Cardiac muscle cell (in vitro differentiated cells and primary cell): ENCODE results near the gene GPR62. TPM values are rescaled to one million over a fixed set of nuclear protein-coding genes. Genes with fewer than 3 reads are reported as not detected.

Source experiments
- DNase-seq, 2 donors: peaks; one replicate each; pipeline versions ENCODE4 v3.0.0 to v3.0.0-alpha.2; 2010 to 2017; ENCODE audit warnings: low read depth in 1 of 2, low spot score in 1 of 2
- H3K27ac ChIP-seq: fragments of 200-600 bp; sonication (generic); 2 replicates; pipeline ENCODE4 v1.5.1; 2016
- H3K27me3 ChIP-seq: fragments of 200-600 bp; sonication (generic); 2 replicates; pipeline ENCODE4 v1.6.0; 2016; ENCODE audit warnings: control low read depth
- H3K36me3 ChIP-seq: fragments of 200-600 bp; sonication (generic); 2 replicates; pipeline ENCODE4 v1.5.1; 2016; ENCODE audit warnings: control low read depth
- H3K4me1 ChIP-seq: fragments of 200-600 bp; sonication (generic); 2 replicates; pipeline ENCODE4 v1.8.1; 2017; ENCODE audit warnings: low read depth, mild to moderate bottlenecking, mixed run types
- H3K4me3 ChIP-seq: fragments of 200-600 bp; sonication (generic); 2 replicates; pipeline ENCODE4 v1.5.1; 2016; ENCODE audit warnings: mild to moderate bottlenecking
- H3K9me3 ChIP-seq: fragments of 200-600 bp; sonication (generic); 2 replicates; pipeline ENCODE4 v1.5.1; 2017; ENCODE audit warnings: low read depth, mild to moderate bottlenecking, control low read depth
- polyA plus RNA-seq: library from polyadenylated mRNA; unstranded; fragments of >200 nt; fragmentation: Nextera tagmentation; extraction: Ambion mirVana; gene quantifications from 2 replicates; pipeline ENCODE4 v1.2.1, GENCODE V29; 2016
- total RNA-seq: library from RNA; depleted of rRNA; stranded (reverse); fragments of >200 nt; gene quantifications from 2 replicates; pipeline ENCODE4 v1.2.3, GENCODE V29; 2016
- TF ChIP-seq, protein P1 (sequence below): IDR thresholded peaks from 2 replicates; pipeline ENCODE4 v1.5.1; 2012; ENCODE audit warnings: low read depth, mild to moderate bottlenecking, low read length

Gene GPR62
- total and polyA plus RNA-seq, 2 experiments from 2014 or later, result 0.94 to 1.1 TPM

DNA sequence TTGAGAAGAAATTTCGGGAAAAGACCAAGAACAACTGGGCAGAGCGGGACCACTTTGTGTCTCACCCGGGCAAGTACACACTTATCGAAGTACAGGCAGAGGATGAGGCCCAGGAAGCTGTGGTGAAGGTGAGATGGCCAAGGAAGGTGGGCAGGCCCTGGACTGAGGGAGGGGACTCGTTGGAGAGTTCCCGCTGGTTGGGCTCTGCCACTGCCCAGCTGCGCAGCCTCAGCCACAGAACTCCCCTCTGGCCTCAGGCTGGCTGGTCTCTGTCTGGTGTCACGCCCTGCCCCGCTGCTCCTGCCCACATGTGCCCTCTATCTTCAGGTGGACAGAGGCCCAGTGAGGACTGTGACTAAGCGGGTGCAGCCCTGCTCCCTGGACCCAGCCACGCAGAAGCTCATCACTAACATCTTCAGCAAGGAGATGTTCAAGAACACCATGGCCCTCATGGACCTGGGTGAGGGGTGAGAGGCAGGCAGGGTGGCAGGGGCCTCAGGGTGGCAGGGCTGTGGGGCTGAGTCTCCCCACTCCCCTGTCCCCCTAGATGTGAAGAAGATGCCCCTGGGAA is 10.6 kb upstream of the GPR62 start:
- Histone ChIP-seq H3K9me3 (no peaks in the 10 kb centered on the region), H3K36me3 (no peaks in the 10 kb centered on the region), H3K27ac (no peak overlapping the region), H3K27me3 (no peaks in the 10 kb centered on the region), H3K4me3 (no peak overlapping the region), H3K4me1 (peaks cover 15% of the 10 kb centered on the region)
- TF ChIP-seq, protein P1, sequence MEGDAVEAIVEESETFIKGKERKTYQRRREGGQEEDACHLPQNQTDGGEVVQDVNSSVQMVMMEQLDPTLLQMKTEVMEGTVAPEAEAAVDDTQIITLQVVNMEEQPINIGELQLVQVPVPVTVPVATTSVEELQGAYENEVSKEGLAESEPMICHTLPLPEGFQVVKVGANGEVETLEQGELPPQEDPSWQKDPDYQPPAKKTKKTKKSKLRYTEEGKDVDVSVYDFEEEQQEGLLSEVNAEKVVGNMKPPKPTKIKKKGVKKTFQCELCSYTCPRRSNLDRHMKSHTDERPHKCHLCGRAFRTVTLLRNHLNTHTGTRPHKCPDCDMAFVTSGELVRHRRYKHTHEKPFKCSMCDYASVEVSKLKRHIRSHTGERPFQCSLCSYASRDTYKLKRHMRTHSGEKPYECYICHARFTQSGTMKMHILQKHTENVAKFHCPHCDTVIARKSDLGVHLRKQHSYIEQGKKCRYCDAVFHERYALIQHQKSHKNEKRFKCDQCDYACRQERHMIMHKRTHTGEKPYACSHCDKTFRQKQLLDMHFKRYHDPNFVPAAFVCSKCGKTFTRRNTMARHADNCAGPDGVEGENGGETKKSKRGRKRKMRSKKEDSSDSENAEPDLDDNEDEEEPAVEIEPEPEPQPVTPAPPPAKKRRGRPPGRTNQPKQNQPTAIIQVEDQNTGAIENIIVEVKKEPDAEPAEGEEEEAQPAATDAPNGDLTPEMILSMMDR, result no peak
- no peak for DNase-seq

DNA sequence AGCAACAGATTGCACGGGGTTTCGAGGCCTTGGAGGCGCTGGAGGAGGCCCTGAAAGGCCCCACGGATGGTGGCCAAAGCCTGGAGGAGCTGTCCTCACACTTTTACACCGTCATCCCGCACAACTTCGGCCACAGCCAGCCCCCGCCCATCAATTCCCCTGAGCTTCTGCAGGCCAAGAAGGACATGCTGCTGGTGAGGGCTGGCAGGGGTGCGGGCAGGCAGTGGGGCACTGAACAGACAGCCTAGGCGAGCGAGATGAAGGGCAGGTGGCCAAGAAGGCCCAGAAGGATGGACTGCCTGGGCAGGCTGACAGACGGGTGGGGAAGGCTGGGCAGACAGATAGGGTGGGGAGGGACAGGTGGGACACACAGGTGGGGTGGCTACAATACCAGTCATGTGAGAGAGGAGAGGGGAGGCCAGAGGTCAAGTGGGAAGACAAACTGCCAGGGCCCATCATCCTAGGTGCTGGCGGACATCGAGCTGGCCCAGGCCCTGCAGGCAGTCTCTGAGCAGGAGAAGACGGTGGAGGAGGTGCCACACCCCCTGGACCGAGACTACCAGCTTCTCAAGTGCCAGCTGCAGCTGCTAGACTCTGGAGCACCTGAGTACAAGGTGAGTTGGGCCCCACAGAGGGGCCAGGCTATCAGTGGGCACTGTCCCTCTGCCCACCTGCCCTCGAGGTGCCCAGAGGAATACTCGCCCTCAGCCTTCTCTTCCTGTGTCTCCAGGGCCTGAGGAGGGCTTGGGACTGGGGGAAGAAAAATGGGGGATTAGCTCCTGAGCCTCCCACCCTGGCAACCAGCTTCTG is 9.9 kb upstream of the GPR62 start:
- Histone ChIP-seq H3K36me3 (no peaks in the 10 kb centered on the region), H3K4me3 (no peak overlapping the region), H3K27me3 (no peaks in the 10 kb centered on the region), H3K27ac (no peak overlapping the region), H3K4me1 (peaks cover 15% of the 10 kb centered on the region), H3K9me3 (no peaks in the 10 kb centered on the region)
- no peak for DNase-seq
- TF ChIP-seq, protein P1, result no peak

DNA sequence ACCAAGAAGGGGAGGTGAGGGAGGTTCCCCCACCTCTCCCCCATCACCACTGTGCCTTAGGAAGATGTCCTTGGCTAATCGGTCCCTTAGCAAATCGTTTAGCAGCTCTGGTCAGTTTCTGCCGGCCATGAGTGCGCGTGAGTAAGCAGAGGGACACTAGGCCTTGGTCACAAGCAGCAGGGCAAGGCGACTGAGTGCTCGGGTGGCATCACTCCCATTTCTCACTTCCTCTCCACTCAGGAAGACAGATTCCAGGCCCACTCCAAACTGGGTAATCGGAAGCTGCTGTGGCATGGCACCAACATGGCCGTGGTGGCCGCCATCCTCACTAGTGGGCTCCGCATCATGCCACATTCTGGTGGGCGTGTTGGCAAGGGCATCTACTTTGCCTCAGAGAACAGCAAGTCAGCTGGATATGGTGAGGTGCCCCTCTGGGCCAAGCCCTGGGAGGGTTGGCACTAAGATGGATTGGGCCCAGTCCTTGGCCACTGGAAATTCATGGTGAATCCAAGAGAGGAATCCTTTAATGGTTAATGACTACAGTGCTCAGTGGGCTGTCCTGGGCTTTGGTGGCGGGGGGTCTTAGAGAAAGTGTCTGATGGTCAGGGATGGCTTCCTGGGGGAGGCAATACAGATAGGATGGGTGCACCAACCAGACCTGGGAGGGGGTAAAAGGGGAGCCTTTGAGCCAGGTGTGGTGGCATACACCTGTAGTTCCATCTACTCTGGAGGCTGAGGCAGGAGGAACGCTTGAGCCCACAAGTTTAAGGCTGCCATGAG is 9.1 kb upstream of the GPR62 start:
- Histone ChIP-seq H3K4me3 (no peak overlapping the region), H3K27ac (no peak overlapping the region), H3K27me3 (no peaks in the 10 kb centered on the region), H3K4me1 (peaks cover 9% of the 10 kb centered on the region), H3K9me3 (no peaks in the 10 kb centered on the region), H3K36me3 (no peaks in the 10 kb centered on the region)
- TF ChIP-seq, protein P1, result no peak
- DNase-seq, result no peak

DNA sequence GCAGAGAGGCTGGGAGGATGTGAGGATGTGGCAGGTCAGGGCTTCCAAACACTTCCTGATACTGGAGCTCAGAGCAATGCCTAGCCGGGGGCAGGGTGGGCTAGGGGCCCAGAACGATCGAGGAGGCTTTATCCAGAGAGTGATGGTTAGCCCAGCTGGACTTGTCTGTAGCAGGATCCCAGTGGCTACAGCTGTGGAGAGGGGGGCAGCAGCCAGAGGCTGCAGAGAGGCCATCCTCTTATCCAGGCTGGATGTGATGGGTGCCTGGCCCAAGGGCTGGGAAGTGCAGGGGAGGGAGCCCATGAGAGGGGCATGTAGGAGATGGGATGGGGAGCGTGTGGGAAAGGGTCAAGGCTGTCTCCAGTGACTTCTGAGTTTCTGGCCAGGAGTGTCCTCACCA is 8.4 kb upstream of the GPR62 start:
- no peaks in the 10 kb centered on the region for H3K9me3 ChIP-seq
- H3K27me3 ChIP-seq, result no peaks in the 10 kb centered on the region
- H3K4me3 ChIP-seq, result no peak overlapping the region
- H3K27ac ChIP-seq, result no peak overlapping the region
- peaks cover 8% of the 10 kb centered on the region for H3K4me1 ChIP-seq
- no peak for DNase-seq
- TF ChIP-seq, protein P1, result no peak
- no peaks in the 10 kb centered on the region for H3K36me3 ChIP-seq

DNA sequence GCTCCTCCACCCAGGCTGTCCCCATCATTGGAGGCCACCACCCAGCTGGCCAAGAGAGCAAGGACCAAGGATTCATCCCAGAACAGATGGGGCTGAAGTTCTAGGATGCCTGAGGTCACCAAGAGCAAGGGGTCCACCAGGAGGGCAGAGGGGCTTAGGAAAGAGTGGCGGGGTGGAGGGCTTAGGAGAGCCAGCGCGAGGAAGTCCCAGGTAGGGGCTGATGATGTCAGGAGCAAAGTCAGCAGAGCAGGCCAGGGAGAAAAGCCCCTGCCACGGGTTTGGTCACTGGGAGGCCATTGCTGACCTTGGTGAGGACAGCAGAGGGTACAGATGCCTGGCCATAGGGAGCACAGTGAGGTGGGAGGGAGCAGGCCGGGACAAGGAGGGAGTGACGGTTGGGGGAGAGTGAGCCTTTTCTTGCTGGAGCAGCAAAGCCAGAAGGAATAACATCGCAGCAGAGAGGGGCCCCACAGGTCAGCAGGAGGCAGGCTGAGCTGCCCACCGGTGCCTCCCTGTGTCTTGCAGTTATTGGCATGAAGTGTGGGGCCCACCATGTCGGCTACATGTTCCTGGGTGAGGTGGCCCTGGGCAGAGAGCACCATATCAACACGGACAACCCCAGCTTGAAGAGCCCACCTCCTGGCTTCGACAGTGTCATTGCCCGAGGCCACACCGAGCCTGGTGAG is 7.8 kb upstream of the GPR62 start:
- Histone ChIP-seq H3K4me3 (no peak overlapping the region), H3K9me3 (no peaks in the 10 kb centered on the region), H3K27me3 (no peaks in the 10 kb centered on the region), H3K36me3 (no peaks in the 10 kb centered on the region), H3K4me1 (peaks cover 7% of the 10 kb centered on the region), H3K27ac (no peak overlapping the region)
- DNase-seq, result no peak
- TF ChIP-seq, protein P1, result no peak
